ENCODE measurements around the gene UBB. TPM values are rescaled to one million over a fixed set of nuclear protein-coding genes. Genes with fewer than 3 reads are reported as not detected.
"Not testable (repeated sequence)": the region's sequence is repeated elsewhere in the genome, so short reads cannot be mapped to it uniquely, and the experiment has no call there.

Gene UBB
- total RNA-seq, 2 experiments from 2014 or later: 1,695 to 1,771 TPM

GRCh38 chr17:16398270-16399267, 17.7 kb downstream of the UBB start:
- H3K4me1 Mint-ChIP-seq (ENCODE audit: low read depth): peaks cover 8% of the 10 kb centered on the region
- ChIA-PET POLR2A (no interaction called here), CTCF (interaction anchor here (1.1 kb wide), 1 partner anchor 35 kb away, joined by 3 read pairs; no protein-coding TSS in a partner anchor)
- peak overlapping the region; percentile 42 for H3K27ac Mint-ChIP-seq
- no peaks in the 10 kb centered on the region for H3K36me3 Mint-ChIP-seq
- no peak overlapping the region for H3K4me3 Mint-ChIP-seq
- no peaks in the 10 kb centered on the region for H3K9me3 Mint-ChIP-seq
- DNase-seq: peak; percentile 56
- intact Hi-C loops (cut with micrococcal nuclease): no loop called here
- no peaks in the 10 kb centered on the region for H3K27me3 Mint-ChIP-seq

GRCh38 chr17:16403847-16404246, 23.0 kb downstream of the UBB start:
- H3K4me3 Mint-ChIP-seq; H3K4me1 Mint-ChIP-seq (ENCODE audit: low read depth); CTCF ChIA-PET; H3K27me3 Mint-ChIP-seq; H3K9me3 Mint-ChIP-seq; POLR2A ChIA-PET; DNase-seq; intact Hi-C loops (cut with micrococcal nuclease); H3K27ac Mint-ChIP-seq; H3K36me3 Mint-ChIP-seq: not testable (repeated sequence)

GRCh38 chr17:16406742-16407674, 26.1 kb downstream of the UBB start:
- Mint-ChIP-seq H3K27me3 (peaks cover 9% of the 10 kb centered on the region), H3K4me3 (peak overlapping the region; percentile 59), H3K4me1 (ENCODE audit: low read depth) (peaks cover 2% of the 10 kb centered on the region), H3K9me3 (no peaks in the 10 kb centered on the region), H3K27ac (no peak overlapping the region), H3K36me3 (no peaks in the 10 kb centered on the region)
- peak; percentile 18 for DNase-seq
- ChIA-PET CTCF (interaction anchor here (1.1 to 1.2 kb wide), 2 partner anchors 8 to 114 kb away, joined by 3 to 4 read pairs; partner anchors contain the start of gene TRPV2), POLR2A (interaction anchor here (1.9 kb wide), 1 partner anchor 32 kb away, joined by 6 read pairs; no protein-coding TSS in a partner anchor)
- intact Hi-C loops (cut with micrococcal nuclease): no loop called here

GRCh38 chr17:16407911-16408588, 27.2 kb downstream of the UBB start:
- ChIA-PET CTCF (interaction anchor here (1.9 to 2.5 kb wide), 2 partner anchors 18 to 45 kb away, joined by 4 to 8 read pairs; no protein-coding TSS in a partner anchor), POLR2A (interaction anchor here (1.9 kb wide), 1 partner anchor 31 kb away, joined by 6 read pairs; no protein-coding TSS in a partner anchor)
- DNase-seq: peak; percentile 39
- Mint-ChIP-seq H3K36me3 (no peaks in the 10 kb centered on the region), H3K27ac (no peak overlapping the region), H3K4me1 (ENCODE audit: low read depth) (peaks cover 2% of the 10 kb centered on the region), H3K27me3 (peaks cover 9% of the 10 kb centered on the region), H3K9me3 (no peaks in the 10 kb centered on the region), H3K4me3 (peak overlapping the region; percentile 13)
- intact Hi-C loops (cut with micrococcal nuclease): no loop called here

- Mint-ChIP-seq H3K27ac (peak within 1 kb of the TSS; percentile 100), H3K4me3 (peak within 1 kb of the TSS; percentile 94), H3K36me3 (peaks cover 23% of the 10 kb centered on the region), H3K4me1 (ENCODE audit: low read depth) (peaks cover 47% of the 10 kb centered on the region), H3K27me3 (no peaks in the 10 kb centered on the region), H3K9me3 (no peaks in the 10 kb centered on the region)
- ChIA-PET CTCF (interaction anchor here (0.7 to 5.6 kb wide), 18 partner anchors 9 to 76 kb away, joined by 3 to 79 read pairs (median 4); partner anchors contain the start of genes LRRC75A and UBB), POLR2A (interaction anchor here (0.8 to 6.3 kb wide), 7 partner anchors 25 to 62 kb away, joined by 3 to 50 read pairs (median 8); partner anchors contain the start of genes CENPV and UBB)
- peak; percentile 72 for DNase-seq
- intact Hi-C loops (cut with micrococcal nuclease): loop anchor here (1.0 to 10.0 kb wide), 3 partner anchors 29 to 390 kb away; partner anchors contain the start of genes NCOR1 and PIGL
These were observed 34.4 kb downstream of the UBB start, which contains the start of gene TRPV2 for GRCh38 chr17:16415031-16415924. Gene TRPV2 (plus strand): TSS chr17:16415571. CDS start chr17:16417669, 2,098 bp downstream.

- ChIA-PET POLR2A (interaction anchor here (3.4 to 6.3 kb wide), 2 partner anchors 23 to 36 kb away, joined by 50 to 61 read pairs; partner anchors contain the start of gene UBB), CTCF (interaction anchor here (0.9 to 5.6 kb wide), 5 partner anchors 31 to 104 kb away, joined by 3 to 79 read pairs (median 23); partner anchors contain the start of genes CENPV and UBB)
- Mint-ChIP-seq H3K9me3 (no peaks in the 10 kb centered on the region), H3K4me1 (ENCODE audit: low read depth) (peaks cover 53% of the 10 kb centered on the region), H3K27me3 (no peaks in the 10 kb centered on the region), H3K27ac (peak overlapping the region; percentile 100), H3K36me3 (peaks cover 29% of the 10 kb centered on the region), H3K4me3 (no peak overlapping the region)
- no peak for DNase-seq
- intact Hi-C loops (cut with micrococcal nuclease): loop anchor here (5.0 to 10.0 kb wide), 2 partner anchors 200 to 393 kb away; partner anchors contain the start of genes NCOR1 and PIGL
These were observed 36.5 kb downstream of the UBB start for GRCh38 chr17:16417399-16417798.

GRCh38 chr17:16417896-16418684, 37.2 kb downstream of the UBB start:
- peak overlapping the region; percentile 52 for H3K4me3 Mint-ChIP-seq
- H3K27ac Mint-ChIP-seq: peak overlapping the region; percentile 100
- intact Hi-C loops (cut with micrococcal nuclease): loop anchor here (2.0 to 10.0 kb wide), 3 partner anchors 131 to 393 kb away; partner anchors contain the start of genes NCOR1 and PIGL
- ChIA-PET POLR2A (interaction anchor here (0.7 to 6.3 kb wide), 4 partner anchors 10 to 36 kb away, joined by 3 to 61 read pairs (median 26); partner anchors contain the start of gene UBB), CTCF (interaction anchor here (1.3 to 5.6 kb wide), 6 partner anchors 10 to 103 kb away, joined by 4 to 79 read pairs (median 10); partner anchors contain the start of genes CENPV and UBB)
- H3K27me3 Mint-ChIP-seq: no peaks in the 10 kb centered on the region
- peaks cover 53% of the 10 kb centered on the region for H3K4me1 Mint-ChIP-seq (ENCODE audit: low read depth)
- H3K9me3 Mint-ChIP-seq: no peaks in the 10 kb centered on the region
- no peak for DNase-seq
- H3K36me3 Mint-ChIP-seq: peaks cover 32% of the 10 kb centered on the region

GRCh38 chr17:16418685-16419068, 37.8 kb downstream of the UBB start:
- Mint-ChIP-seq H3K4me1 (ENCODE audit: low read depth) (peaks cover 53% of the 10 kb centered on the region), H3K9me3 (no peaks in the 10 kb centered on the region)

More at GRCh38 chr17:16418685-16419068, 37.8 kb downstream of the UBB start:
- H3K36me3 Mint-ChIP-seq: peaks cover 34% of the 10 kb centered on the region
- intact Hi-C loops (cut with micrococcal nuclease): loop anchor here (1.0 to 10.0 kb wide), 5 partner anchors 20 to 394 kb away; partner anchors contain the start of genes NCOR1 and PIGL
- H3K27me3 Mint-ChIP-seq: no peaks in the 10 kb centered on the region
- ChIA-PET POLR2A (interaction anchor here (0.6 to 6.3 kb wide), 6 partner anchors 9 to 394 kb away, joined by 3 to 61 read pairs (median 4); partner anchors contain the start of gene UBB), CTCF (interaction anchor here (1.3 to 5.6 kb wide), 5 partner anchors 10 to 103 kb away, joined by 4 to 79 read pairs (median 10); partner anchors contain the start of gene CENPV)
- H3K27ac Mint-ChIP-seq: peak overlapping the region; percentile 100
- peak overlapping the region; percentile 52 for H3K4me3 Mint-ChIP-seq
- DNase-seq: peak; percentile 57
